Measurements from ENCODE around the gene HOMER2. TPM values are rescaled to one million over a fixed set of nuclear protein-coding genes. Genes with fewer than 3 reads are reported as not detected.
A peak's percentile ranks its signal among the peaks of the same experiment; 100 is the strongest.

HOMER2 gene
- total RNA-seq, 2 donors from 2014 or later, result 2.2 to 4.4 TPM

GRCh38 chr15:82970696-82971095 is 18.2 kb upstream of the HOMER2 start:
- Mint-ChIP-seq H3K27ac (no peak overlapping the region), H3K36me3 (no peaks in the 10 kb centered on the region), H3K9me3 (no peaks in the 10 kb centered on the region)
- ATAC-seq (no peak), DNase-seq (ENCODE audit: low spot score in 2 of 2) (no peak)

DNA sequence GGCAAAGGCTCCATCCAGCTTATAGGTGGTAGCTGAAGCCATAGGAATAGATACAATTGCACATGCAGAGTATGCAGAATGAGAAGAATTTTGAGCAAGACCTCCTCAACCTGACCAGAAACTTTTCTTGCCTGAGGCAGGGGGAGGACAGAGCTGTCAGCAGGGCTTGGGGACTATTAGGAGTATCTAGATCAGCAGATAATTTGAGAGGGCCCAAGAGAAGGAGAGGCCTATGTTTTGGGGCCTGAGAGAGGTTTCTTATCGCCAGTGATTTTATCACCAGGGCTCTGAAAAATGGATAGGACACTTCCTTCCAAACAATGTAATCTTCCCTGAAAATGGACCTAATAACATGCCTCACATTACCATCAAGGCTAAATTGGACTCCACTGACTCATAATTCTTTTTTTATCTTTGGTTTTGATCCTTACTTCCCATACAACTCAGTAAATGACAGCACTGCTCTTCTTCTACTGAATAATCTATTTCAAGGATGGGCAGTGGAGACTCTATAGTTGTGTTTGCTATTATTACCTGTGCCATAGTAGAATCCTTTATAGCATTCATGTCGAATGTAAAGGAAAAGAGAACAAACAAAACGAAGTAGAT is 17.7 kb upstream of the HOMER2 start:
- no peak for ATAC-seq
- no peak for DNase-seq (ENCODE audit: low spot score in 2 of 2)
- Mint-ChIP-seq H3K36me3 (no peaks in the 10 kb centered on the region), H3K27ac (no peak overlapping the region), H3K9me3 (no peaks in the 10 kb centered on the region)

DNA sequence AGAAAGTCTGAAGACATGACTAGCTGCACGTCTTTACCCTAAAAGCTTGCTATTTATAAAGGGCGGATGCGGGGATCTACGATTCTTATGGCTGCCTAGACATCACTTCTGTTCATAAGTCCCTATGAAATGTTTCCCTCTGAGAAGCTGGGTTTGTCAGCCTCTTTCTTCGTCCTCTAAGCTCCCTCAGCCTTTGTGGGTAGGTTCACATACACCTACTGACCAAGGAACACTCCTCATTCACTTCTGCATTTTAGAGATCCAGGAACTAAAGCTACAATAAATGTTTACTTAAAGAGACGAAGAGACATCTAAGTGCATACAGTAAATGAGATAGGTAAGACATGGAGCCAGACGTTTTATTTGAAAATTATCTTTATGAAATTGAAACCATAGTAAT is 16.8 kb upstream of the HOMER2 start:
- Mint-ChIP-seq H3K27ac (no peak overlapping the region), H3K9me3 (no peaks in the 10 kb centered on the region), H3K36me3 (no peaks in the 10 kb centered on the region)
- no peak for DNase-seq (ENCODE audit: low spot score in 2 of 2)
- no peak for ATAC-seq

- ATAC-seq, result no peak
- no peak for DNase-seq (ENCODE audit: low spot score in 2 of 2)
- no peak overlapping the region for H3K27ac Mint-ChIP-seq
- H3K36me3 Mint-ChIP-seq, result no peaks in the 10 kb centered on the region
- no peaks in the 10 kb centered on the region for H3K9me3 Mint-ChIP-seq
Observed at GRCh38 chr15:82968066-82968465, 15.5 kb upstream of the HOMER2 start.

- Mint-ChIP-seq H3K27ac (no peak overlapping the region), H3K9me3 (no peaks in the 10 kb centered on the region), H3K36me3 (no peaks in the 10 kb centered on the region)
- no peak for DNase-seq (ENCODE audit: low spot score in 2 of 2)
- peak; percentile 87 to 94 for ATAC-seq
Observed at GRCh38 chr15:82966671-82967071, 14.2 kb upstream of the HOMER2 start.

- ATAC-seq (no peak), DNase-seq (ENCODE audit: low spot score in 2 of 2) (no peak)
- Mint-ChIP-seq H3K27ac (no peak overlapping the region), H3K9me3 (no peaks in the 10 kb centered on the region), H3K36me3 (no peaks in the 10 kb centered on the region)
Observed at GRCh38 chr15:82964890-82965289, 12.4 kb upstream of the HOMER2 start.

DNA sequence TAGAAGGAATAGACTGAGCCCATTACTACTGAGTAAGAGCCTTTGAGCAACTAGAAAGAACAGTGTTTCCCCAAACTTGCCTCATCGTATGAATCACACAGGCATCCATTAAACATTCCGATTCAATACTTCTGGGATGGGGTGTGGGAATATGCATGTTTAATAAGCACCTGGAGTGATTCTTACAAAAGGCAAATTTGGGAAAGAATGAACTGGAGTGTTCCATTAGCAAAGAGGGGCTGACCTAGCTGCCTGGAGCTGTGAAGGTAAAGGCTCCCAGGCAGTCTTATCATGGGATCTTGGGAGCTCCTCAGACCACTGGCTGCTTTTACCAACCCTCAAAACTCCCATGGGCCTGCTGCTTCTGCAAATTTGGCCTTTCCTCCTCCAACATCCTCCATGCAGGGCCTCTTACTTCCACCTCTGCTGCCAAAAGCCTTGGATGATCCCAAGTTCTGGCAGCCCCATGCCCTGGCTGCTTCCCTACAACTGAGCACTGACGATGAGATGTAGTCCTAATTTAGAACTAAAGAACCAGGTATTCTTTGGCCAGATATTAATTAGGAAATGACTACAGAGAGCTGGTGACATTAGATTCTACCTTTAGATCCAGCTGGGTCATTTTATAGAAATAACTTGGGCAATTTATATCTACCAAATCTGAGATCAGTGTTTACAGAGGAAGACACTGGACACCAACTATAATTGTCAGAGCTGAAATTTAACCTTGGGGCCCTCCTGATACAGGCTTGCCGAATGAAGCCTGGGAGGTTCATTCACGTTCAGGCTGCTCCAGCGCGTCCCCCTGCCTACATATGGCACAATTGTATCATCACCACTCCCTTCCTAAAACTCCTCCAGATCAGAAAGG is 11.2 kb upstream of the HOMER2 start:
- DNase-seq (ENCODE audit: low spot score in 2 of 2), result no peak
- H3K9me3 Mint-ChIP-seq, result no peaks in the 10 kb centered on the region
- H3K36me3 Mint-ChIP-seq, result no peaks in the 10 kb centered on the region
- no peak for ATAC-seq
- H3K27ac Mint-ChIP-seq, result no peak overlapping the region

DNA sequence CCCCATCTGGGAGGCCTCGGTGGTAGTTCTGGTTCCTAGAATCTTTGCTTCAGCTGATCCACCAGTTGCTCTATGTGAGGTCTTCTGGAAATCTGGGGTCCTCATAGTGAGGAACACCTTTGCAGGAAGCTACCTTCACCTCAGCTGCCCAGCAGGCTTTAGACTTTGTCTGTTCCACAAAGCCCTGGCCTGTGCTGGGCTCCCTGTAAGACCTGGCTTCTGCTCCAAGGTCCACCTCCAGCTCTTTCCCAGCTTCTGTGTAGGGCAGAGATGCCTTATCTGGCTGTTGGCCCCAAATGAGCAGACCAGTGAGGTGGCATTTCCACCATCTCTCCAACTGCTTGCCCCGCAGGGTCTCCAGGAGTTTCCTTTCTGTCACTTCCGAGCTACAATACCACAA is 8.2 kb upstream of the HOMER2 start:
- H3K9me3 Mint-ChIP-seq, result no peaks in the 10 kb centered on the region
- H3K36me3 Mint-ChIP-seq, result no peaks in the 10 kb centered on the region
- ATAC-seq (no peak), DNase-seq (ENCODE audit: low spot score in 2 of 2) (no peak)
- no peak overlapping the region for H3K27ac Mint-ChIP-seq

GRCh38 chr15:82959423-82959822 is 6.9 kb upstream of the HOMER2 start:
- DNase-seq (ENCODE audit: low spot score in 2 of 2) (no peak), ATAC-seq (no peak)
- no peaks in the 10 kb centered on the region for H3K36me3 Mint-ChIP-seq
- no peaks in the 10 kb centered on the region for H3K9me3 Mint-ChIP-seq
- H3K27ac Mint-ChIP-seq, result no peak overlapping the region

DNA sequence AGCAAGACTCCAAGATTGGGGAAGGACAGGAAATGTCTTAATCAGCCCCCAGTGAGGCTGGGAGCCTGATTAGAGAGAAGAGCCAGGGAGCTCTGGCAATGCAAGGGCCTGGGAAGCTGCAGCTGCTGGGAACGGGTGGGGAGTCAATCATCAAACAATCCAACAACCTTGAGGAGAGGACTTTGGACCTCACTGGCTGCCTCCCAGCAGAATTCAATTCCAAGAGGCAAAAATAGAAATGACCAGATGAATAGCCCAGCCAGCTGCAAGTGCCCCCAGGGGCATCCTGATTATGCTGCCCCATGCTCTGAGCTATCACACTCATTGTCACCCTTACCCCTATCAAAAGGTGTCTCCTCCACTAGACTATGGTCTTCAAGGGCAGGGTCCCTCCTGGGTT is 6.1 kb upstream of the HOMER2 start:
- ATAC-seq (no peak), DNase-seq (ENCODE audit: low spot score in 2 of 2) (no peak)
- Mint-ChIP-seq H3K9me3 (no peaks in the 10 kb centered on the region), H3K36me3 (no peaks in the 10 kb centered on the region), H3K27ac (no peak overlapping the region)

- no peaks in the 10 kb centered on the region for H3K9me3 Mint-ChIP-seq
Observed at GRCh38 chr15:82951472-82952157, 905 bp downstream of the HOMER2 start.

DNA sequence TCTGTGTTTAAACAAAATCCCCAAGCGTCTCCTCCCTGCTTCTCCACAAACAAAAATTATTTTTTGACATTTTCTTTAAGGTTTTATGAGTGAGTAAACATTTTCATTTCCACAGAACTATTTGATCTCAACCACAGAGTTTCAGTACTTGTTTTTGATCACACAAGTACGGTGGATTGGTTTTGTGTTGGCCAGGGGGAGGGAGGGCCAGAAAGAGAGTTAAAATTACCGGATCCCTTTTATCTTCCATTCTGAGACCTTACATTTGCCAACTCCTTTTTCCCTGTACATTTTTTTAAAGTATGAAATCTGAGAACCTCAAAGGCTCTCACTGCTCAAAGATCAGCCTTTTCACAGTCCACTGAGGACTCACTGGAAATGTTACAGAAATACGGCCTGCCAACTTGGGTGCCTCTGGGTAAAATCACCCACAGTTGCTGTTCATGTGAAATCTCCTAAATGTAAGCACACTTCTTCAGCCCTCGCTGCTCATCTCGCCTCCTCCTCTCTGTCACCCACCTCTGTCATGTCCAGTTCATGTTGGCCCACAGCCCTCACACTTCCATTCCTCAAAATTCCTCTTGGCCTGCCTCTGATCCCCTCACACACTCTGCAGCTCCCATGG is 1.7 kb downstream of the HOMER2 start:
- peak in 1 of 2 donors; percentile 63 for ATAC-seq

More at GRCh38 chr15:82951472-82952157, 905 bp downstream of the HOMER2 start:
- Mint-ChIP-seq H3K27ac (no peak overlapping the region), H3K36me3 (no peaks in the 10 kb centered on the region)
- no peak for DNase-seq (ENCODE audit: low spot score in 2 of 2)
- peak in 1 of 2 donors; percentile 57 for ATAC-seq

DNA sequence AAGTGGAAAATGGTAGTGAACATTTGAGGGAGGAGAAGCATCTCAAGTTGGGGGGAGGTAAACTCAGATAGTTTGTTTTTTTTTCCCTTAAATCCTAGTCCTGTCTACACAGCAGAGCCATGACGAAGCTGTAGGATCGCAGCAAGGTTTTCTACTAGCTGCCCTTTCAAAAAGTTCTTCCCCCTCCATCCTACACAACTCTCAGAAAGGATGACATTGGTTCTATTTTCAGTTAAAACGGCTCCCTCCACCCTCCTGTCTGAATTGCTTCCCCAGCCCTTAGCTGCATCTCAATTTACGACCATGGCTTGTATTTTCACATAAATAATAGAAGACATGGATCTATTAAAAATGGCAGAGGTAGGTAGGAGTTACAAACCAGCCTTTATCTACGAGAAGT is 2.2 kb downstream of the HOMER2 start:
- H3K27ac Mint-ChIP-seq, result no peak overlapping the region
- no peak for ATAC-seq

More for the DNA sequence above, 1.7 kb downstream of the HOMER2 start:
- Mint-ChIP-seq H3K36me3 (no peaks in the 10 kb centered on the region), H3K27ac (no peak overlapping the region), H3K9me3 (no peaks in the 10 kb centered on the region)
- DNase-seq (ENCODE audit: low spot score in 2 of 2), result no peak

GRCh38 chr15:82946155-82946701 is 6.3 kb downstream of the HOMER2 start:
- Mint-ChIP-seq H3K27ac (no peak overlapping the region), H3K9me3 (no peaks in the 10 kb centered on the region), H3K36me3 (no peaks in the 10 kb centered on the region)
- no peak for DNase-seq (ENCODE audit: low spot score in 2 of 2)
- ATAC-seq, result no peak

More for the DNA sequence above, 2.2 kb downstream of the HOMER2 start:
- Mint-ChIP-seq H3K36me3 (no peaks in the 10 kb centered on the region), H3K9me3 (no peaks in the 10 kb centered on the region)
- DNase-seq (ENCODE audit: low spot score in 2 of 2), result no peak

GRCh38 chr15:82945326-82945725 is 7.2 kb downstream of the HOMER2 start:
- H3K27ac Mint-ChIP-seq, result no peak overlapping the region
- DNase-seq (ENCODE audit: low spot score in 2 of 2), result no peak
- no peaks in the 10 kb centered on the region for H3K36me3 Mint-ChIP-seq
- no peaks in the 10 kb centered on the region for H3K9me3 Mint-ChIP-seq
- ATAC-seq, result no peak

DNA sequence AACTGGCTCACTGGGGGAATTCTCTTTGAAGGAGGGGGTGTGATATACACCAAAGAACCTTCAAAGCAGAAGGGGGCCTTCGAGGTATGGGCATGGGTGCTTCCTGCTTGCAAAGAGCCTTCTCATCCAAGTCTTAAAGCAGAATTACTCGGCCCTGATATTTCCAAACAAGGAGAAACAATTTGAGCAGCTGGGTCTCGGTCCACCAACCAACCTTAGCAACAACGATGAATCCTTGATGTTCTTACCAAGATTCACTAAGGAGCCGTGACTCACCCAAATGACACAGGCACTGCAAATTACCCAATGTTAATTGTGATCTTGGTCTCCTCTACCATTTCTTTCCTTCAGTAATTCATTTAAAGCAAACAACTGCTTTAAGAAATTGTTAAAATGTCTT is 7.7 kb downstream of the HOMER2 start:
- H3K36me3 Mint-ChIP-seq, result no peaks in the 10 kb centered on the region
- H3K27ac Mint-ChIP-seq, result no peak overlapping the region
- DNase-seq (ENCODE audit: low spot score in 2 of 2), result no peak
- ATAC-seq, result no peak
- H3K9me3 Mint-ChIP-seq, result no peaks in the 10 kb centered on the region

GRCh38 chr15:82944056-82944455 is 8.5 kb downstream of the HOMER2 start:
- no peak for ATAC-seq

More at GRCh38 chr15:82944056-82944455, 8.5 kb downstream of the HOMER2 start:
- H3K27ac Mint-ChIP-seq, result no peak overlapping the region
- no peaks in the 10 kb centered on the region for H3K9me3 Mint-ChIP-seq
- H3K36me3 Mint-ChIP-seq, result no peaks in the 10 kb centered on the region
- DNase-seq (ENCODE audit: low spot score in 2 of 2), result no peak

All from activated naive CD4-positive, alpha-beta T cell treated with anti-CD3 and anti-CD28 coated beads, Interleukin-2, amount 50 U/mL, for 72 hours (primary cell).